Measurements from ENCODE around the gene ATP2A2. TPM values are rescaled to one million over a fixed set of nuclear protein-coding genes. Genes with fewer than 3 reads are reported as not detected.
"Not testable (repeated sequence)": the region's sequence is repeated elsewhere in the genome, so short reads cannot be mapped to it uniquely, and the experiment has no call there.

Gene ATP2A2
- total and polyA plus RNA-seq, 8 donors: 118 to 258 (median 143) TPM

GRCh38 chr12:110251381-110251780, 29.7 kb upstream of the ATP2A2 start:
- Histone ChIP-seq H3K9me3 (no peaks in the 10 kb centered on the region), H3K4me3 (no peak overlapping the region), H3K27me3 (no peaks in the 10 kb centered on the region), H3K36me3 (no peaks in the 10 kb centered on the region), H3K27ac (no peak overlapping the region), H3K4me1 (peaks cover 9 to 44% of the 10 kb centered on the region in 2 donors)
- intact Hi-C loops (cut with DNase I): no loop called here
- DNase-seq (no peak), ATAC-seq (no peak)
- no peak for TF ChIP-seq CTCF (IDR thresholded peaks at IDR 0.05)

GRCh38 chr12:110252716-110253115, 28.3 kb upstream of the ATP2A2 start:
- no peak overlapping the region for H3K27ac ChIP-seq
- intact Hi-C loops (cut with DNase I): no loop called here
- no peak for DNase-seq

GRCh38 chr12:110253176-110253575, 27.9 kb upstream of the ATP2A2 start:
- peaks cover 3 to 55% of the 10 kb centered on the region in 2 donors for H3K4me1 ChIP-seq
- peak; percentile 52 for ATAC-seq
- H3K4me3 ChIP-seq: no peak overlapping the region
- intact Hi-C loops (cut with DNase I): no loop called here
- H3K36me3 ChIP-seq: no peaks in the 10 kb centered on the region
- DNase-seq: peak in 1 of 4 donors; percentile 76
- H3K27me3 ChIP-seq: no peaks in the 10 kb centered on the region
- TF ChIP-seq CTCF (IDR thresholded peaks at IDR 0.05): no peak
- H3K9me3 ChIP-seq: no peaks in the 10 kb centered on the region
- peak overlapping the region; percentile 21 to 34 for H3K27ac ChIP-seq

More at GRCh38 chr12:110252716-110253115, 28.3 kb upstream of the ATP2A2 start:
- no peak for TF ChIP-seq CTCF (IDR thresholded peaks at IDR 0.05)
- no peak overlapping the region for H3K4me3 ChIP-seq
- ATAC-seq: no peak
- H3K27me3 ChIP-seq: no peaks in the 10 kb centered on the region
- H3K36me3 ChIP-seq: no peaks in the 10 kb centered on the region
- peaks cover 3 to 57% of the 10 kb centered on the region in 2 donors for H3K4me1 ChIP-seq
- H3K9me3 ChIP-seq: no peaks in the 10 kb centered on the region

- Histone ChIP-seq H3K27me3 (no peaks in the 10 kb centered on the region), H3K4me3 (no peak overlapping the region), H3K27ac (no peak overlapping the region), H3K4me1 (peaks cover 3 to 38% of the 10 kb centered on the region in 2 donors), H3K9me3 (no peaks in the 10 kb centered on the region), H3K36me3 (no peaks in the 10 kb centered on the region)
- intact Hi-C loops (cut with DNase I): no loop called here
- ATAC-seq (no peak), DNase-seq (no peak)
- TF ChIP-seq CTCF (IDR thresholded peaks at IDR 0.05): no peak
Measured at GRCh38 chr12:110254971-110255540, 26.0 kb upstream of the ATP2A2 start.

- H3K9me3 ChIP-seq; H3K27me3 ChIP-seq; intact Hi-C loops (cut with DNase I); H3K4me3 ChIP-seq; DNase-seq; H3K36me3 ChIP-seq; ATAC-seq: not testable (repeated sequence)
- H3K27ac ChIP-seq: peak overlapping the region in 1 of 2 donors; percentile 75
- peaks cover 3 to 38% of the 10 kb centered on the region in 2 donors for H3K4me1 ChIP-seq
Measured at GRCh38 chr12:110255890-110256456, 25.1 kb upstream of the ATP2A2 start.
